Upper lobe of left lung (tissue), 6 donors: ENCODE measurements around the gene ASPRV1. TPM values are rescaled to one million over a fixed set of nuclear protein-coding genes. Genes with fewer than 3 reads are reported as not detected.
A peak's percentile ranks its signal among the peaks of the same experiment; 100 is the strongest.

Source experiments
- ATAC-seq, 2 donors: fragments of 200-7000 bp; cut with Tn5 transposase; one replicate each; pipeline ENCODE4 v1.9.1; 2022; ENCODE audit warnings: mild to moderate bottlenecking in 2 of 2, moderate library complexity in 2 of 2; ENCODE audit not compliant: low FRiP score in 2 of 2
- DNase-seq, 2 donors: peaks; one replicate each; pipeline ENCODE4 v3.0.0-alpha.2; 2019 to 2020
- H3K27ac ChIP-seq, 4 donors: fragments of 200-600 bp; sonication (generic); one replicate each; pipeline ENCODE4 v1.5.1; 2016 to 2019
- H3K27me3 ChIP-seq, 4 donors: fragments of 200-600 bp; sonication (generic); one replicate each; pipeline ENCODE4 v1.5.1; 2017 to 2019
- H3K36me3 ChIP-seq, 4 donors: fragments of 200-600 bp; sonication (generic); one replicate each; pipeline ENCODE4 v1.5.1; 2016 to 2019
- H3K4me1 ChIP-seq, 4 donors: fragments of 200-600 bp; sonication (generic); one replicate each; pipeline ENCODE4 v1.5.1; 2018 to 2019
- H3K4me3 ChIP-seq, 4 donors: fragments of 200-600 bp; sonication (generic); one replicate each; pipeline ENCODE4 v1.5.1; 2017 to 2019; ENCODE audit warnings: mild to moderate bottlenecking in 2 of 4, moderate library complexity in 1 of 4
- H3K9me3 ChIP-seq, 4 donors: fragments of 200-600 bp; sonication (generic); one replicate each; pipeline ENCODE4 v1.5.1; 2018 to 2019
- CTCF ChIP-seq, 6 experiments: fragments of 450-650 bp in 4 of 6; fragments of 200-600 bp in 2 of 6; sonication (generic) in 2 of 6; IDR thresholded peaks; one replicate each; pipeline ENCODE4 v1.5.1; 2016 to 2019; ENCODE audit warnings: antibody characterized with exemption in 6 of 6
- EP300 ChIP-seq, 4 donors: sonication (generic); formaldehyde crosslinking; IDR thresholded peaks; one replicate each; pipeline ENCODE4 v1.5.1; 2017; ENCODE audit warnings: antibody characterized with exemption in 4 of 4, control low read depth in 2 of 4
- POLR2A ChIP-seq, 4 donors: fragments of 450-650 bp; IDR thresholded peaks; one replicate each; pipeline ENCODE4 v1.5.1; 2016 to 2017; ENCODE audit warnings: antibody characterized with exemption in 4 of 4, mild to moderate bottlenecking in 2 of 4
- POLR2AphosphoS5 ChIP-seq, 2 donors: sonication (generic); formaldehyde crosslinking; IDR thresholded peaks; one replicate each; pipeline ENCODE4 v1.5.1; 2017; ENCODE audit warnings: antibody characterized with exemption in 2 of 2
- WGBS, 2 donors: methylation state at CpG; one replicate each; pipeline ENCODE4 v1.1.5; 2017 to 2018; 5-methylcytosine and 5-hydroxymethylcytosine counted together
- total RNA-seq, 6 donors: library from RNA; depleted of rRNA in 4 of 6; stranded (reverse); fragments of >200 nt in 4 of 6; gene quantifications; one replicate each; pipeline versions ENCODE4 v1.1.0 to v1.2.1, GENCODE V29; 2016 to 2021
- donor health status: DM: no; HTN: no; CAD: no; lungs with moderate emphysema.
- donor health status: DM: no; HTN: yes; CAD: no; lungs with severe emphysema.

The ASPRV1 gene
- total RNA-seq, 6 donors from 2014 or later = 1.0 to 2.1 (median 1.4) TPM

GRCh38 chr2:69933254-69933828 is 28.1 kb downstream of the ASPRV1 start:
- Histone ChIP-seq H3K4me1 (peaks cover 16 to 28% (median 24%) of the 10 kb centered on the region in 4 donors), H3K9me3 (no peaks in the 10 kb centered on the region), H3K27me3 (no peaks in the 10 kb centered on the region), H3K4me3 (no peak overlapping the region), H3K36me3 (peaks cover 14 to 34% (median 32%) of the 10 kb centered on the region in 4 donors), H3K27ac (peak overlapping the region; percentile 6 to 71 (median 58))
- ATAC-seq = peak; percentile 68 to 78
- no peak for TF ChIP-seq EP300 (IDR thresholded peaks at IDR 0.05)
- peak in 1 of 4 donors; percentile 10 for TF ChIP-seq POLR2A (IDR thresholded peaks at IDR 0.05)
- TF ChIP-seq POLR2AphosphoS5 (IDR thresholded peaks at IDR 0.05) = no peak
- peak in 1 of 2 donors; percentile 68 for DNase-seq

- DNase-seq (no peak), ATAC-seq (no peak)
- WGBS, 2 donors = 60 to 67% methylated on average over 1 of the region's 1 CpG
- Histone ChIP-seq H3K27me3 (no peaks in the 10 kb centered on the region), H3K36me3 (peaks cover 6 to 26% (median 25%) of the 10 kb centered on the region in 4 donors), H3K9me3 (no peaks in the 10 kb centered on the region), H3K4me1 (peaks cover 16 to 28% (median 24%) of the 10 kb centered on the region in 4 donors), H3K4me3 (no peak overlapping the region), H3K27ac (peak overlapping the region in 1 of 4 donors; percentile 72)
- TF ChIP-seq POLR2AphosphoS5 (IDR thresholded peaks at IDR 0.05) = no peak
- TF ChIP-seq CTCF (IDR thresholded peaks at IDR 0.05) = no peak
- no peak for TF ChIP-seq POLR2A (IDR thresholded peaks at IDR 0.05)
- TF ChIP-seq EP300 (IDR thresholded peaks at IDR 0.05) = no peak
Measured at GRCh38 chr2:69932596-69932922, 28.9 kb downstream of the ASPRV1 start.

- WGBS, 2 donors = 78 to 83% methylated on average over 7 of the region's 7 CpGs
- DNase-seq (no peak), ATAC-seq (no peak)
- peak overlapping the region; percentile 19 to 72 (median 29) for H3K27ac ChIP-seq
- no peaks in the 10 kb centered on the region for H3K27me3 ChIP-seq
- no peak for TF ChIP-seq POLR2AphosphoS5 (IDR thresholded peaks at IDR 0.05)
- TF ChIP-seq POLR2A (IDR thresholded peaks at IDR 0.05) = no peak
- TF ChIP-seq EP300 (IDR thresholded peaks at IDR 0.05) = no peak
- TF ChIP-seq CTCF (IDR thresholded peaks at IDR 0.05) = no peak
- H3K4me3 ChIP-seq = no peak overlapping the region
- H3K36me3 ChIP-seq = peaks cover 3 to 20% (median 19%) of the 10 kb centered on the region in 4 donors
- H3K9me3 ChIP-seq = no peaks in the 10 kb centered on the region
- peaks cover 18 to 28% (median 24%) of the 10 kb centered on the region in 4 donors for H3K4me1 ChIP-seq
Measured at GRCh38 chr2:69931832-69932595, 29.4 kb downstream of the ASPRV1 start.

GRCh38 chr2:69926849-69927515 is 34.4 kb downstream of the ASPRV1 start:
- Histone ChIP-seq H3K4me1 (peaks cover 3 to 8% (median 4%) of the 10 kb centered on the region in 4 donors), H3K9me3 (no peaks in the 10 kb centered on the region), H3K27ac (peak overlapping the region in 2 of 4 donors; percentile 48 to 58), H3K36me3 (peaks cover 5 to 21% (median 7%) of the 10 kb centered on the region in 4 donors), H3K4me3 (no peak overlapping the region), H3K27me3 (no peaks in the 10 kb centered on the region)
- ATAC-seq (peak in 1 of 2 donors; percentile 46), DNase-seq (peak in 1 of 2 donors; percentile 57)
- WGBS, 2 donors = 55 to 56% methylated on average over 3 of the region's 3 CpGs
- peak in 1 of 2 donors; percentile 80 for TF ChIP-seq POLR2AphosphoS5 (IDR thresholded peaks at IDR 0.05)
- TF ChIP-seq EP300 (IDR thresholded peaks at IDR 0.05) = peak in 1 of 4 donors; percentile 1
- no peak for TF ChIP-seq POLR2A (IDR thresholded peaks at IDR 0.05)

GRCh38 chr2:69923116-69923515 is 38.3 kb downstream of the ASPRV1 start:
- peaks cover 0 to 6% (median 2%) of the 10 kb centered on the region in 4 donors for H3K4me1 ChIP-seq
- H3K27me3 ChIP-seq = no peaks in the 10 kb centered on the region
- TF ChIP-seq CTCF (IDR thresholded peaks at IDR 0.05) (no peak), POLR2A (IDR thresholded peaks at IDR 0.05) (no peak), EP300 (IDR thresholded peaks at IDR 0.05) (no peak), POLR2AphosphoS5 (IDR thresholded peaks at IDR 0.05) (no peak)
- H3K4me3 ChIP-seq = no peak overlapping the region
- WGBS, 2 donors = 95 to 96% methylated on average over 3 of the region's 3 CpGs
- DNase-seq (no peak), ATAC-seq (no peak)
- H3K27ac ChIP-seq = no peak overlapping the region
- peaks cover 14 to 49% (median 15%) of the 10 kb centered on the region in 4 donors for H3K36me3 ChIP-seq
- H3K9me3 ChIP-seq = no peaks in the 10 kb centered on the region
